Heart left ventricle (tissue), 16 donors: Measurements from ENCODE around the gene KNDC1. TPM values are rescaled to one million over a fixed set of nuclear protein-coding genes. Genes with fewer than 3 reads are reported as not detected.
"Not testable (repeated sequence)": the region's sequence is repeated elsewhere in the genome, so short reads cannot be mapped to it uniquely, and the experiment has no call there.

Source experiments
- ATAC-seq, 4 donors: fragments of 200-7000 bp; cut with Tn5 transposase; one replicate each; pipeline ENCODE4 v1.9.1; 2020 to 2022; ENCODE audit warnings: moderate library complexity in 4 of 4, mild to moderate bottlenecking in 3 of 4, moderate number of reproducible peaks in 1 of 4
- DNase-seq, 5 donors: peaks; one replicate each; pipeline ENCODE4 v3.0.0-alpha.2; 2020
- H3K27ac ChIP-seq, 12 donors: fragments of 200-600 bp; sonication (generic) in 4 of 12; one replicate each; pipeline versions ENCODE4 v1.5.0 to v1.8.0; 2016 to 2022; ENCODE audit warnings: mild to moderate bottlenecking in 2 of 12
- H3K27me3 ChIP-seq, 9 donors: fragments of 200-600 bp; sonication (generic) in 2 of 9; one replicate each; pipeline versions ENCODE4 v1.5.1 to v1.8.0; 2016 to 2022; ENCODE audit warnings: mild to moderate bottlenecking in 3 of 9
- H3K36me3 ChIP-seq, 9 donors: fragments of 200-600 bp; sonication (generic) in 2 of 9; one replicate each; pipeline versions ENCODE4 v1.5.0 to v1.8.0; 2018 to 2022; ENCODE audit warnings: mild to moderate bottlenecking in 2 of 9
- H3K4me1 ChIP-seq, 12 donors: fragments of 200-600 bp; sonication (generic) in 4 of 12; one replicate each; pipeline versions ENCODE4 v1.5.0 to v1.8.0; 2016 to 2022; ENCODE audit warnings: mild to moderate bottlenecking in 3 of 12
- H3K4me3 ChIP-seq, 12 donors: fragments of 200-600 bp; sonication (generic) in 4 of 12; one replicate each; pipeline versions ENCODE4 v1.5.0 to v1.8.0; 2017 to 2022; ENCODE audit warnings: mild to moderate bottlenecking in 9 of 12, moderate library complexity in 4 of 12
- H3K9me3 ChIP-seq, 12 donors: fragments of 200-600 bp; sonication (generic) in 4 of 12; one replicate each; pipeline versions ENCODE4 v1.5.0 to v1.8.0; 2016 to 2022; ENCODE audit warnings: mild to moderate bottlenecking in 1 of 12
- CTCF ChIP-seq, 12 donors: fragments of 200-600 bp; sonication (generic) in 4 of 12; IDR thresholded peaks; one replicate each; pipeline versions ENCODE4 v1.5.0 to v1.8.0; 2018 to 2022; ENCODE audit warnings: antibody characterized with exemption in 12 of 12, mild to moderate bottlenecking in 5 of 12
- POLR2A ChIP-seq, 2 donors: fragments of 450-650 bp; IDR thresholded peaks; one replicate each; pipeline ENCODE4 v1.6.1; 2017; ENCODE audit warnings: antibody characterized with exemption in 2 of 2, mild to moderate bottlenecking in 2 of 2, moderate library complexity in 2 of 2
- WGBS, 4 donors: extraction: QIAGEN DNeasy Blood & Tissue Kit in 2 of 4; methylation state at CpG; one replicate each; pipeline versions ENCODE4 v1.1.5 to v1.1.7; 2013 to 2018; 5-methylcytosine and 5-hydroxymethylcytosine counted together
- intact Hi-C, 10 donors: fragments of 100-400 bp; cut with DNase I; formaldehyde crosslinking; loops; one replicate each; pipeline versions ENCODE4 v1.11.1 to v1.14.2; 2022
- polyA plus RNA-seq, 2 donors: library from polyadenylated mRNA; stranded (reverse); fragments of 200-250 nt; gene quantifications; one replicate each; pipeline ENCODE4 v1.2.3, GENCODE V29; 2013
- total RNA-seq, 9 donors: library from RNA; depleted of rRNA in 2 of 9; stranded (reverse); fragments of >200 nt in 2 of 9; fragmentation: NEBNext Ultra II Directional in 3 of 9; extraction: Animal tissue kit (Norgen Biotek cat#: 25700) in 3 of 9; gene quantifications; one replicate each; pipeline versions ENCODE4 v1.1.0 to v1.2.4, GENCODE V29; 2016 to 2023
- donor health status: ischemic (EF 13 %, LVEDD 7.1; RV severe dilation, severe dysfunction).
- donor health status: healthy with polysubstance abuse.
- donor health status: DM: no; HTN: yes; CAD: no.
- donor health status: DM: no; HTN: no; CAD: no.
- donor health status: ischemic (EF 25% LVEDD 6.9; RV normal size, moderate dysfunction).
- donor health status: ischemic (EF 25% LVEDD 5.7; RV mildly dilated, moderate dysfunction).
- donor health status: healthy.
- donor health status: DM: yes; HTN: yes; CAD: no.
- donor health status: ischemic (EF 35%, LVEDD 5.7; RV mildly dilated, moderate dysfunction).
- donor health status: nonischemic (EF 11% LVEDD 7.7; RV severe dilation, severe dysfunction).
- donor health status: DM: yes; HTN: yes; CAD: no.
- donor health status: PGD.
- donor health status: ischemic (EF 29% LVEDD 5.4; RV normal size, mild dysfunction).
- donor health status: nonischemic (EF 23%, LVEDD 6.1; RV moderate dilation, normal function).

The KNDC1 gene
- total and polyA plus RNA-seq, 11 donors = 0.04 to 2.9 (median 0.10) TPM; not detected in 3

- Histone ChIP-seq H3K9me3 (no peaks in the 10 kb centered on the region), H3K36me3 (peaks cover 0 to under 1% (median 0%) of the 10 kb centered on the region in 9 donors), H3K27me3 (no peaks in the 10 kb centered on the region), H3K27ac (peak overlapping the region in 1 of 12 donors; percentile 12), H3K4me1 (peaks cover 5 to 60% (median 31%) of the 10 kb centered on the region in 12 donors), H3K4me3 (peak overlapping the region in 4 of 12 donors; percentile 71 to 79 (median 77))
- ATAC-seq (no peak), DNase-seq (no peak)
- intact Hi-C loops = loop anchor here in 2 of 10 donors (2.0 to 5.0 kb wide), 2 partner anchors 45 to 46 kb away; partner anchors contain the start of genes TUBGCP2 (in 2 of the 2) and ZNF511 (in 2 of the 2)
- 89 to 95% (median 90%) methylated on average over 5 to 14 of the region's 14 CpGs for WGBS, 4 donors
- TF ChIP-seq POLR2A (IDR thresholded peaks at IDR 0.05) = no peak
These were observed 102.7 kb downstream of the KNDC1 start for GRCh38 chr10:133262696-133263095.

- DNase-seq (no peak), ATAC-seq (no peak)
- no peak overlapping the region for H3K4me3 ChIP-seq
- no peaks in the 10 kb centered on the region for H3K27me3 ChIP-seq
- H3K36me3 ChIP-seq = peaks cover 0 to 5% (median 0%) of the 10 kb centered on the region in 9 donors
- H3K4me1 ChIP-seq = peaks cover 5 to 51% (median 24%) of the 10 kb centered on the region in 12 donors
- 79 to 88% (median 84%) methylated on average over 7 to 10 of the region's 10 CpGs for WGBS, 4 donors
- TF ChIP-seq POLR2A (IDR thresholded peaks at IDR 0.05) (no peak), CTCF (IDR thresholded peaks at IDR 0.05) (no peak)
- peak overlapping the region in 1 of 12 donors; percentile 78 for H3K27ac ChIP-seq
- no peaks in the 10 kb centered on the region for H3K9me3 ChIP-seq
- intact Hi-C loops = loop anchor here in 2 of 10 donors (2.0 to 5.0 kb wide), 2 partner anchors 44 to 45 kb away; partner anchors contain the start of genes TUBGCP2 (in 2 of the 2) and ZNF511 (in 2 of the 2)
These were observed 103.7 kb downstream of the KNDC1 start for GRCh38 chr10:133263674-133264073.

- no peak for DNase-seq
- H3K4me3 ChIP-seq = no peak overlapping the region
- H3K27ac ChIP-seq = peak overlapping the region in 1 of 12 donors; percentile 78
- H3K9me3 ChIP-seq = no peaks in the 10 kb centered on the region
- no peaks in the 10 kb centered on the region for H3K27me3 ChIP-seq
- H3K4me1 ChIP-seq = peaks cover 5 to 43% (median 17%) of the 10 kb centered on the region in 12 donors
- peaks cover 0 to 13% (median 0%) of the 10 kb centered on the region in 9 donors for H3K36me3 ChIP-seq
- TF ChIP-seq CTCF (IDR thresholded peaks at IDR 0.05) = no peak
- no peak for ATAC-seq
- WGBS, 4 donors = 70 to 86% (median 74%) methylated on average over 9 of the region's 9 CpGs
- intact Hi-C loops = loop anchor here in 1 of 10 donors (5.0 kb wide), 1 partner anchor 43 kb away; the partner anchor contains the start of genes TUBGCP2 and ZNF511
These were observed 104.4 kb downstream of the KNDC1 start for GRCh38 chr10:133264461-133264860.

- H3K4me3 ChIP-seq, intact Hi-C loops, H3K9me3 ChIP-seq, H3K27ac ChIP-seq, ATAC-seq, DNase-seq, H3K27me3 ChIP-seq: not testable (repeated sequence)
- peaks cover 0 to 17% (median 0%) of the 10 kb centered on the region in 9 donors for H3K36me3 ChIP-seq
- H3K4me1 ChIP-seq = peaks cover 5 to 37% (median 16%) of the 10 kb centered on the region in 12 donors
- WGBS, 4 donors = 74 to 90% (median 82%) methylated on average over 10 of the region's 10 CpGs
These were observed 105.0 kb downstream of the KNDC1 start for GRCh38 chr10:133265052-133265451.

GRCh38 chr10:133266056-133266795 is 106.2 kb downstream of the KNDC1 start:
- Histone ChIP-seq H3K36me3 (peaks cover 0 to 28% (median 0%) of the 10 kb centered on the region in 9 donors), H3K27me3 (no peaks in the 10 kb centered on the region), H3K27ac (no peak overlapping the region), H3K4me1 (peaks cover 5 to 25% (median 11%) of the 10 kb centered on the region in 12 donors), H3K4me3 (no peak overlapping the region), H3K9me3 (no peaks in the 10 kb centered on the region)
- DNase-seq (no peak), ATAC-seq (no peak)
- WGBS, 4 donors = 87 to 96% (median 90%) methylated on average over 17 to 21 of the region's 21 CpGs
- TF ChIP-seq POLR2A (IDR thresholded peaks at IDR 0.05) (no peak), CTCF (IDR thresholded peaks at IDR 0.05) (no peak)
- intact Hi-C loops = no loop called here
